IPS-18c (cell line): ENCODE results near the gene COX6A1.

Experiments used
- H3K4me3 ChIP-seq: 2 replicates; pipeline ENCODE4 v1.7.0; 2013; ENCODE audit warnings: low read depth, mild to moderate bottlenecking, low read length, moderate library complexity; ENCODE audit not compliant: insufficient read depth
- H3K9me3 ChIP-seq: one replicate; pipeline ENCODE4 v1.6.1; 2013; ENCODE audit warnings: mild to moderate bottlenecking, low read length, moderate library complexity; ENCODE audit not compliant: control insufficient read depth, insufficient read depth

COX6A1 gene

DNA sequence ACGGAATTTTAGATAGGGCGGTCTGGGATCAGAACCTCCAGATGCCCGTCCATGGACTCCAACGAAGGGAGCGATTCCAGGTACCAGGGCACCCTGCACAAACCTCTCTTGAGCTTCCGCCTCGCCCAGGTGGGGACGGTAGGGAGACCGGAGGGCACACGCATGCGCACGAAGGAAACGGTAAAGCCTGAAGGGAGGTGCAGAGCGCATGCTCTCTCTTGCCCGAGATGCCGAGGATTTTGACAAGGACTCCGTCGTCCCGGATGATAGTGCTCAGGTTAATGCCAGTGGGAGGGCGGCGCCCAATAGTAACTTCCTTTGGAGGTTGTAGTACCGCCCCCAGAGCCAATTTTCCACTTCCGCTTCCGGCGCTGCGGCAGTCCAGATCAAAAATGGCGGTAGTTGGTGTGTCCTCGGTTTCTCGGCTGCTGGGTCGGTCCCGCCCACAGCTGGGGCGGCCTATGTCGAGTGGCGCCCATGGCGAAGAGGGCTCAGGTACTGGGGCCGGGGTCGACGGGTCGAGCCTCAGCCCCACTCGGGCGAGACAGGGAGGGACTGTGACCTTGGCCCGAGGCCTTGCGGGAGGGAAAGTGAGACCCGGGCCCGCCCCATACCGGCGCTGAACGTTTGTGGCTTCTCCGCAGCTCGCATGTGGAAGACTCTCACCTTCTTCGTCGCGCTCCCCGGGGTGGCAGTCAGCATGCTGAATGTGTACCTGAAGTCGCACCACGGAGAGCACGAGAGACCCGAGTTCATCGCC is at the start of gene COX6A1:
Gene COX6A1, plus strand, starts transcription at position 379 of the 760 bp plus-strand sequence. Its CDS starts 14 bp downstream, at position 393.
- peak within 1 kb of the TSS; percentile 89 for H3K4me3 ChIP-seq
- no peaks in the 10 kb centered on the region for H3K9me3 ChIP-seq

DNA sequence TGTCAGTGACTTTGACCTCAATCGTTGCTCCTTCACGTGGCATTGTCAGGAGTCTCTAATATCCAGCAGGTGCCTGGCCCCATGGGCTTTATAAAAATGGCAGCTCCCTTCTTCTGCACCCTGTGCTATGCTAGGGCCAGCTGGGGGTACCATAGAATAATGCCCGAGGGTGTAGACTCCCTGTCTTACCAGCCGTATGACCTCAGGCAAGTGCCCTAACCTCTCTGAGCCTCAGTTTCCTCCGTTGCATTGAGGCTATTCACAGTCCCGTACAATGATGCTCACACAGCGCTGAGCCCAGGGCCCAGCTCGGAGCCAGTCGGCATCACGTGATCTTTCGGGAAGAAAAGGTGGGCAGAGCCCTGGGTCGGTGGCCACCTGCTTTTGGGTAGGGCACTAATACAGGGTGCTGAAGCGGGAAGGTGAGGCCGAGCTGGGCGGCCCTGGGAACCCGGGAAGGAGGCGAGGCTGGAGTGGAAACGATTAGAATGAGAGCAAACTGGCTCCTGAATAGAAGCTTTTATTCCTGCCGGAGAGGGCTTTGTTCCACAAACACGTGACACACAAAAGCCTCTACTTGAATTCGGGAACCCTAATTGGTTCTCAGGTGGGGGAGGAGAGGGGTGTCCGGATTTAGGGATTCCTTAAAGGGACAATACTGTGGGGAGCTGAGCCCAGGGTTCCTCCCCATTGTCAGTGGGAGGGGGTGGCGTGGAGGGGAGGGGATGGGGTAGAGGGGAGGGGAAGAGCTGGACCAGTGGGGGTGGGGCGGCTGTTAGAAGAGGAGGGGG is 49.0 kb upstream of the COX6A1 start:
- Histone ChIP-seq H3K9me3 (no peaks in the 10 kb centered on the region), H3K4me3 (peak overlapping the region; percentile 26; the same call in 1 of the 2 replicates)

DNA sequence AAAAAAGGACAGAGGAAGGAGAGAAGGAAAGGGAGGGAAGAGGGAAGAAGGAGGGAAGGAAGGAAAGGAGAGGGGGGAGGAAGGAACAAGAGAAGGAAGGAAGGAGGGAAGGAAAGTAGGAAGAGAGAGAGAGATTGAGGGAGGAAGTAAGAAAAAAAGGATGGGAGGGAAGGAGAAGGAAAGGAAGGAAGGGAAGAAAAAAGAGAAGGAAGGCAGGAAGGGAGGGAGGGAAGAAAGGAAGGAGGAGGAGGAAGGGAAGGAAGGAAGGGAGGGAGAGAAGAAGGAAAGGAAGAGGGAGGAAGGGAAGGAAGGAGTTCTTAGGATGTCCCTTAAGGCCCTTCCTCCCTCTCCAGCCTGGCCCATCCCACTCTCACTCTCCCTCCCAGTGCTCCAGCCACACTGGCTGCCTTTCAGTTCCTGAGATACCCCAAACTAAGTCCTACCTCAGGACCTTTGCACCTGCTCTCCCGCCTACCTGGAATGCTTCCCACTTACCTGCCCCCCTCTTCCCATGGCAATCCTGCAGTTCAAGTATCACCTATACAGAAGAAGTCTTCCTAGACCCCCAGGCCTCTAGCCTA is 47.3 kb upstream of the COX6A1 start:
- no peaks in the 10 kb centered on the region for H3K9me3 ChIP-seq
- H3K4me3 ChIP-seq: no peak overlapping the region

DNA sequence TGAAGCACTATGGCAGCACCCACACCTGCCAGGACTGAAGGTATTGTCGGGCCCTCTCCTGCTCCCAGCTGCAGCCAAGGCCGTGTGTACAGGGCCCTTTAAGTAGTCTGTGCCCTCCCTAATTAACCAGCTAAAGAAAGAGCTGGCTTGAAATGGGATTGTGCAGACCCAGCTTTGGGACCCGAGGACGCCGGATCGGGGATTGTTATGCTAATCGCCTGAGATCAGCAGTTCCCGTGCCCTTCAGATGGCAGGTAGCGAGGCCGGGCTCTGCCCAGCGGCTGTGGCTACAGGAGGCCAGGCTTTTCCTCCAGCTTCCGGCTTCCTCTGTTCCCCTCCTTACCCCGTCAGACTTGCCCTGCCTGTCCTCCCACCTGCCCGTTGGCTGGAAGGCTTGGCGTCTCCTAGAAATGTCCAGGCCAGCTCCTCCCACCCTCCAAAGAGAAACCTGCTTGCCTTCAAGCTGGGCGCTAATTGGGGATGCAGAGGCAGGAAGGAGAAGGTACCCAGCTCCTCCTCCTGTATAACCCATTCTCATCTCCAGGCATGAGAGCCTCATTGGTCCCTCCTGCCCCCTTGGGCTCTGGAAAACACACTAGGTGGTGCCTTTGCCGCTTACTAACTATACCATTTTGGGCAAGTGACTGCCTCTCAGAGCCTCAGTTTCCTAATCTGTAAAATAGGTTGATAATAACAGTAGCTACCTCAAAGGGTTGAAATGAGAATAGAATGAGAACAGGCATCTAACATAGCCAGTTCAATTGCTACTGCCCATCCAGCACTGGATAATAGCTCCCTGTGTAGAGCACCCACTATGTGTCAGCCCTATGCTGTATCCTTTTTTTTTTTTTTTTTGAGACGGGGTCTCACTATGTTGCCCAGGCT is 43.2 kb upstream of the COX6A1 start:
- H3K4me3 ChIP-seq: no peak overlapping the region
- peaks cover 2% of the 10 kb centered on the region for H3K9me3 ChIP-seq

DNA sequence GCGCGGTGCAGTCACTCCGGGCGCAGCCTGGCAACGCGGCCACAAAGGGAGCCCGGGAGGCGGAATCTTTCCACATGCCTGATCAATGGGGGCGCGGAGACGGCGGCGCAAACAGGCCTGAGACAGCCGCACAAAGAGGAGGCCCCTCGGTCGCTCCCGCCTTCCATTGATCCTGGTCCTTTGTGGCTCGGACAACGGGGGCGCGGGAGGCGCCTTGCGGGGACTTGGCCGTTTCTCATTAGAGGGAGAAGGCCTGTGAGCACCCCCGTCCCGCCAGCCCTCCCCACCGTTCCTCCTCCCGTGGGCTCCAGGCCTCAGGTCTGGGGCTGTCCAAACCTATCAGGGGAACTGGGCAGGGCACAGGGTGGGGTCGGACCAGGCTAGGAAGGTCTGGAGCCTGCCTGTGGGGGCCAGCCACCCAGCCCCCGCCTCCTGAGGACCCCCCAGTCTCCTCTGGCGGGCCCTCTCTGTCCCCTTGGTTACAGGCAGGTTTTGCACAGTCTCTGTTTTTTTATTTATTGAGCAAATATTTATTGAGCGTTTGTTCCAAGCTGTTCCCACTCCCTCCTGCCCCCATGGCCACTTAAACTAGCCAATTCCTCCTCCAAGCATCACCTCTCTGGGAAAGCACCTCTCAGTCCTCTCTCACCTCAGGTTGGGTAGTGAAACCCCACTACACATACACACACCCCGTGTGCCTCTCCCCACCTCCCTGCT is 39.9 kb upstream of the COX6A1 start:
- no peak overlapping the region for H3K4me3 ChIP-seq
- H3K9me3 ChIP-seq: peaks cover 2% of the 10 kb centered on the region

- H3K9me3 ChIP-seq: peaks cover 2% of the 10 kb centered on the region
- H3K4me3 ChIP-seq: no peak overlapping the region
Measured at GRCh38 chr12:120399531-120399930, 38.4 kb upstream of the COX6A1 start.

- H3K9me3 ChIP-seq: peaks cover 2% of the 10 kb centered on the region
- H3K4me3 ChIP-seq: no peak overlapping the region
Measured at GRCh38 chr12:120402217-120402616, 35.7 kb upstream of the COX6A1 start.

DNA sequence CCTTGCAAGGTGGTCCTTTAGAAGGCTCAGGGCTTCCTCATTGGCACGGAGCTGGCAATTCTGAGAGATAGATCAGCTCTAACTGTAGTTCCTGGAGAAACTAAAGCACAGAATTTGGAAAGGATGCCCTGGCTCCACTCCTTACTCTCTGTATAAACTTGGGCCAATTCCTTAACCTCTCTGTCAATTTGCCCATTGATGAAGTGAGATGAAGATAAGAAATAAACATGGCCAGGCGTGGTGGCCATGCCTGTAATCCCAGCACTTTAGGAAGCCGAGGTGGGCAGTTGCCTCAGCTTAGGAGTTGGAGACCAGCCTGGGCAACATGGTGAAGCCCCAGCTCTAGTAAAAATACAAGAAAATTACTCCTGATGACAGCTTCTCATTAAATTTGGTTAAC is 34.0 kb upstream of the COX6A1 start:
- Histone ChIP-seq H3K9me3 (no peaks in the 10 kb centered on the region), H3K4me3 (no peak overlapping the region)

DNA sequence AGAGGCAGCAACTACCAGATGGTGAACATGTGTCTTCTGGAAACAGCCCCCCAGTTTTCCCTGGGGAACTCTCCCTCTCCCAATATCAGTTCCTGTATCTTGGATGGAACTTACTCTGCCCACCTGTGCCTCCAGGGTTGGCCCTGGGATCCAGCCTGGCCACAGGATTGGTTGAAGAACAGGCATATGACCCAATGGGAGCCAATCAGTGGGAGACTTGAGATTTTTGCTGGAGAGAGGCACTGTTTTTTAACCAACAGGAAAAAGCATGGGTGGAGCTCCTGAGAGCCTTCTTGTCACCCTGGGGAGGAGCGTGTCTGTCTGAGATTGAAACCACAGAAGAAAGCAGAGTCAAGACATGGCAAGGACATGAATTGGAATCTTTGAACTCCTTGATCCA is 33.6 kb upstream of the COX6A1 start:
- Histone ChIP-seq H3K4me3 (no peak overlapping the region), H3K9me3 (no peaks in the 10 kb centered on the region)

DNA sequence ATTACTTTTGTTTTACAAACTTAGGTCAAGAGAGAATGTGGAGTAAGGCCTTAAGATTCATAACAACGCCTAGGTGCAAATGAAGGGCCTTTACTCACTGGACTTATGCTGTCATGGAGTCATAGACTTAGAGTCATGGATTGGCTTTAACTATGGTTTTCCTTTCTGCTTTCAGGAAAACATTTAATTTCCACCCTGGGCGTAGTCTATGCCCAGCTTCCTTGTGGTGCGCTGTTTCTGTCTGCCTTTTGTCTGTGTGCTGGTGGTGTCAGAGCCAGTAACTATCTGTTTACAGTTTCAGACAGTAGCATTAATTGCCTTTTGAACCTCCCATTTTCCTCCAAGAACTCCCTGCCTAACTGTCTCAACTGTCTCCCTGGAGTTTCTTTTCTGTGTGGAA is 31.8 kb upstream of the COX6A1 start:
- H3K4me3 ChIP-seq: no peak overlapping the region

GRCh38 chr12:120406553-120406952 is 31.4 kb upstream of the COX6A1 start:
- Histone ChIP-seq H3K9me3 (no peaks in the 10 kb centered on the region), H3K4me3 (no peak overlapping the region)

More for the DNA sequence above, 31.8 kb upstream of the COX6A1 start:
- no peaks in the 10 kb centered on the region for H3K9me3 ChIP-seq

DNA sequence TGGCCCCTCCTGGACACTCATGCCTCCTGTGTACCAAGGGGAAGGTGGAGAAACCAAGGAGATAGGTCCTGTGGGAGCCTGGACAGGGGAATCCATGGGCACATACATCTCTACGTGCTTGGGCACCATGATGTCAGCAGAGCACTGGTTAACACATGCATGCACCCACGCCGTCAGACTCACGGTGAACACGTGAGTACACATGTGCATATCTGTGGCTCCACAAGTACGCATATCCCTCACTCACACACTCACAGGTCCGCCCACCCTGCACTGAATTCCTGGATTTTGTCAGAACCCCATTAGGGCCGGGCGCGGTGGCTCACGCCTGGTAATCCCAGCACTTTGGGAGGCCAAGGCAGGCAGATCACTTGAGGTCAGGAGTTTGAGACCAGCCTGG is 29.1 kb upstream of the COX6A1 start:
- H3K9me3 ChIP-seq: no peaks in the 10 kb centered on the region
- no peak overlapping the region for H3K4me3 ChIP-seq

DNA sequence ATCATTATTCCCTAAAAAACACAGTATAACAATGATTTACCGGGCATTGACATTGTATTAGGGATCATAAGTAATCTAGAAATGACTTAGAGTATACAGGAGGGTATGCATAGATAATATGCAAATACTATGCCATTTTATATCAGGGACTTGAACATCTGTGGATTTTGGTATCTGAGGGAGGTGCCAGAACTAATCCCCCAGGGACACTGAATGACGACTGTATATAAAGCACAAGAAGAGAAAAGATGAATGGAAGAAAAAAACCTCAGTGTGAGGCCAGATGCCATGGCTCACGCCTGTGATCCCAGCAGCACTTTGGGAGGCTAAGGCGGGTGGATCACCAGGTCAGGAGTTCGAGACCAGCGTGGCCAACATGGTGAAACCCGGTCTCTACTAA is 25.5 kb upstream of the COX6A1 start:
- no peaks in the 10 kb centered on the region for H3K9me3 ChIP-seq
- no peak overlapping the region for H3K4me3 ChIP-seq

DNA sequence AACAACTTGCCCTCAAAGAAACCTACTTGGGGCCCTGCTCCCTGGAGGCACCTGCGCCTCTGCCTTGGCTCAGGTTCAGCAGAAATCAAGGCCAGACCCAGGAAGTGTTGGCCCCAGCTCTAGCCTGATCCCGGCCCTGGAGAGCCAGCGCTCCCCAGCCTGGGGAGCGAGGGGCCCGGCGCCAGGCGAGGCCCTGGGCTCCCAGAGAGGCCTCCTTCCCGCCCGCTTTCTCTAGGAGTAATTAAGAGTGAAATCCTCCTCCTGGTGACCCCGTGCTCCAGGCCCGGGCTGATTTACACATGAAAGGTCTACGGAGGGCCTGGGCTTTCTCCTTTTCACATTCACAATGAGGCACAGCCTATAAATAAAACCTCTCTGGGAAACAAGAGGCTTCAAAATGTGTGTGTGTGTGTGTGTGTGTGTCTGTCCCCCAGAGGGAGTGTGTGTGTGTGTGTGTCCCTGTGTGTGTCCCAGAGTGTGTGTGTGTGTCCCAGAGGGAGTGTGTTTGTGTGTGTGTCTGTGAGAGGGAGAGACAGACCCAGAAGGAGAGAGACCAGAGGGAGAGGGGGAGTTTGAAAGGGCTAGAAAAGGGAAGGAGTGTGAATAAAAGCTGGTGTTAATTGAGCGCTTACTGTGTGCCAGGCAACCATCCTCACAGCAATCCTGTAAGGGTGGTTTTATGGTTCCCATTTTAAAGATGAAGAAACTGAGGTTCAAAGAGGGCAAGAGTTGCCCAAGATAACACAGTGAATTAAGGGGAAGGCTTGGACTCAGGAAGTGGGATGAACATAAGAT is 23.8 kb upstream of the COX6A1 start:
- H3K9me3 ChIP-seq: no peaks in the 10 kb centered on the region
- no peak overlapping the region; the same call in 1 of the 2 replicates for H3K4me3 ChIP-seq

DNA sequence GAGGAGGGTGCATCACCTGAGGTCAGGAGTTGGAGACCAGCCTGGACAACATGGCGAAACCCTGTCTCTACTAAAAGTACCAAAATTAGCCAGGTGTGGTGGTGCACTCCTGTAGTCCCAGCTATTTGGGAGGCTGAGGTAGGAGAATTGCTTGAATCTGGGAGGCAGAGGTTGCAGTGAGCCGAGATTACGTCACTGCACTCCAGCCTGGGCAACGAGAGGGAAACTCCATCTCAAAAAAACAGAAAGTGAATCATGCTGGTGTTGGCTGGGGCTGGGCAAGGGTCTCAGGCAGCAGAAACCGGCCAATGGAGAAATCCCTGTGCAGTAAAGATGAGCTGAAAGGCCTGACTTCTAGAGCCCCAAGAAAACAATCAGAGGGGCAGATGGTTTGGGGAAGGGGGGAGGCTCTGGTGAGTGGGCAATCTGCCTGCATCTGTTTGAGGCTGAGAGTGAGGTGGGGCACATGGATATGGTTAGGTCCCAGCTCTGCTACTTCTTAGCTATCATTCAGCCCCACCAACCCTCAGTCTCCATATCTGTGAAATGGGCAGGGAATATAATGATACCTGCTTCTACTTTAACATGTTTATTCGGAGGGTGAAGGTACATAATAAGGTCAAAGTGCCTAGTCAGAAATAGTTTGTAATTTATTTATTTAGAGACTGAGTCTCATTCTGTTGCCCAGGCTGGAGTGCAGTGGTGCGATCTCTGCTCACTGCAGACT is 21.3 kb upstream of the COX6A1 start:
- H3K9me3 ChIP-seq: no peaks in the 10 kb centered on the region
- H3K4me3 ChIP-seq: no peak overlapping the region
